Endothelial cell of umbilical vein (primary cell): Measurements from ENCODE around the gene PEX19. TPM values are rescaled to one million over a fixed set of nuclear protein-coding genes. Genes with fewer than 3 reads are reported as not detected.

ENCODE experiments used
- BruUV-seq: library from RNA; stranded (reverse); fragments of 400-500 nt; replicated peaks from 2 replicates; lab custom pipeline; 2021; lab: Mats Ljungman, UMichigan
- CTCF ChIA-PET: fragments of 300-600, 350-600 bp; sonication (Branson Sonifier 250); formaldehyde crosslinking; loops from one replicate; lab custom pipeline; 2021; ENCODE audit warnings: antibody characterized with exemption, inconsistent platforms; lab: Charles Lee
- POLR2A ChIA-PET: fragments of 300-600, 350-600 bp; sonication (Branson Sonifier 250); formaldehyde crosslinking; loops from one replicate; lab custom pipeline; 2021; ENCODE audit warnings: antibody characterized with exemption, inconsistent platforms; lab: Charles Lee
- DNase-seq: peaks from one replicate; pipeline ENCODE4 v3.0.0-alpha.2; 2011; ENCODE audit warnings: low read depth, low spot score
- FAIRE-seq: peaks from 2 replicates; lab custom pipeline; 2011; peaks lifted over from hg19 to GRCh38; lab: Jason Lieb, UNC
- H2AFZ ChIP-seq: 2 replicates; pipeline ENCODE4 v1.6.0; 2012; ENCODE audit warnings: low read depth, low read length, control low read depth, inconsistent platforms
- H3K27ac ChIP-seq: 2 replicates; pipeline ENCODE4 v1.5.1; 2011; ENCODE audit warnings: low read depth, mild to moderate bottlenecking, control low read depth, low read length, moderate library complexity; ENCODE audit not compliant: insufficient read depth
- H3K27me3 ChIP-seq, 2 experiments: 2 replicates each; pipeline versions ENCODE4 v1.6.0 to v1.6.1; 2011; ENCODE audit warnings: low read length in 2 of 2, mixed read lengths in 1 of 2; ENCODE audit not compliant: control insufficient read depth in 2 of 2, insufficient read depth in 2 of 2
- H3K36me3 ChIP-seq, 2 experiments: 2 replicates in 1 of 2; 3 replicates in 1 of 2; pipeline ENCODE4 v1.5.1; 2011; ENCODE audit warnings: low read length in 2 of 2, mild to moderate bottlenecking in 1 of 2, moderate library complexity in 1 of 2; ENCODE audit not compliant: control insufficient read depth in 2 of 2, insufficient read depth in 2 of 2; ENCODE audit errors: extremely low read depth in 1 of 2
- H3K4me1 ChIP-seq: 3 replicates; pipeline ENCODE4 v1.5.1; 2011; ENCODE audit warnings: mild to moderate bottlenecking, low read length; ENCODE audit not compliant: control insufficient read depth, insufficient read depth; ENCODE audit errors: extremely low read depth
- H3K4me2 ChIP-seq: 2 replicates; pipeline ENCODE4 v1.6.1; 2011; ENCODE audit warnings: low read length, control low read depth, mixed read lengths; ENCODE audit not compliant: insufficient read depth
- H3K4me3 ChIP-seq, 3 experiments: fragments of 200-600 bp in 1 of 3; sonication (generic), shearing (Covaris generic) in 1 of 3; replicated peaks in 1 of 3; 2 replicates each; pipeline ENCODE4 v1.5.1; 2011 to 2016; ENCODE audit warnings: control low read depth in 3 of 3, low read length in 3 of 3, mild to moderate bottlenecking in 2 of 3, inconsistent platforms in 1 of 3, low read depth in 1 of 3, moderate library complexity in 1 of 3; ENCODE audit not compliant: insufficient read depth in 1 of 3
- H3K79me2 ChIP-seq: 2 replicates; pipeline ENCODE4 v1.6.0; 2012; ENCODE audit warnings: low read length, inconsistent platforms; ENCODE audit not compliant: control insufficient read depth, insufficient read depth
- H3K9ac ChIP-seq: replicated peaks from 2 replicates; pipeline ENCODE3; 2011; ENCODE audit warnings: low read length, control low read depth; ENCODE audit not compliant: insufficient read depth; ENCODE audit errors: extremely low read depth
- H3K9me1 ChIP-seq: replicated peaks from 3 replicates; pipeline ENCODE4 v1.6.0; 2011; ENCODE audit warnings: mild to moderate bottlenecking, low read length; ENCODE audit not compliant: control insufficient read depth, insufficient read depth; ENCODE audit errors: extremely low read depth
- H3K9me3 ChIP-seq: replicated peaks from 2 replicates; pipeline ENCODE4 v1.5.1; 2012; ENCODE audit warnings: low read length, inconsistent platforms; ENCODE audit not compliant: control insufficient read depth, insufficient read depth
- H4K20me1 ChIP-seq: replicated peaks from 2 replicates; pipeline ENCODE3; 2011; ENCODE audit warnings: mild to moderate bottlenecking, low read length; ENCODE audit not compliant: control insufficient read depth, insufficient read depth; ENCODE audit errors: extremely low read depth
- EZH2 ChIP-seq: IDR thresholded peaks from 2 replicates; pipeline ENCODE4 v1.6.1; 2012; ENCODE audit warnings: borderline replicate concordance, low read depth, mild to moderate bottlenecking, moderate library complexity, low read length, inconsistent platforms; ENCODE audit not compliant: severe bottlenecking
- FOS ChIP-seq: IDR thresholded peaks from 2 replicates; pipeline ENCODE4 v1.6.1; 2011; ENCODE audit warnings: mild to moderate bottlenecking, low read length, moderate library complexity, borderline replicate concordance; ENCODE audit not compliant: insufficient read depth
- JUN ChIP-seq: IDR thresholded peaks from 2 replicates; pipeline ENCODE4 v1.6.1; 2011; ENCODE audit warnings: borderline replicate concordance, low read depth; ENCODE audit not compliant: insufficient read length, insufficient read depth
- POLR2AphosphoS5 ChIP-seq: IDR thresholded peaks from 2 replicates; pipeline ENCODE4 v1.6.1; 2012; ENCODE audit warnings: low read depth, mild to moderate bottlenecking, control low read depth, low read length, moderate library complexity; ENCODE audit not compliant: insufficient read depth
- dilution Hi-C: fragments of 300-500 bp; cut with MboI; formaldehyde crosslinking; loops from one replicate; pipeline ENCODE4 v1.15.0; 2019; ENCODE audit warnings: low sequenced_read_pairs; ENCODE audit not compliant: extremely low pct_ligation_motif_present
- intact Hi-C: fragments of 100-400 bp; cut with micrococcal nuclease; formaldehyde crosslinking; loops from one replicate; pipeline ENCODE4 v1.10.0; 2022
- polyA plus RNA-seq, 4 experiments: library from polyadenylated mRNA; depleted of rRNA in 3 of 4; stranded (reverse) in 3 of 4; unstranded in 1 of 4; fragments of >200 nt; gene quantifications; 2 replicates each; pipeline versions ENCODE4 v1.2.1 to v1.2.3, GENCODE V29; 2011 to 2012; ENCODE audit warnings: missing spikeins in 1 of 4
- total RNA-seq: library from RNA; stranded (reverse); gene quantifications from 2 replicates; pipeline ENCODE4 v1.2.3, GENCODE V29; 2021
- TF ChIP-seq, protein P1 (sequence below): IDR thresholded peaks from 2 replicates; pipeline ENCODE4 v1.6.1; 2011; ENCODE audit not compliant: insufficient read depth, insufficient read length
- TF ChIP-seq, protein P2 (sequence below), 2 donors: IDR thresholded peaks; 1 replicate in 1 of 2; 2 replicates in 1 of 2; pipeline ENCODE4 v1.5.1; 2011; ENCODE audit warnings: low read length in 2 of 2, mild to moderate bottlenecking in 2 of 2, moderate library complexity in 2 of 2, control low read depth in 1 of 2, inconsistent platforms in 1 of 2, low read depth in 1 of 2; ENCODE audit not compliant: insufficient read depth in 1 of 2; ENCODE audit errors: extremely low read depth in 1 of 2

PEX19 gene
- total and polyA plus RNA-seq, 2 donors (not counting 3 experiments of a cell fraction or from before 2014, with no cell fraction given) = 24.4 to 38.4 TPM

DNA sequence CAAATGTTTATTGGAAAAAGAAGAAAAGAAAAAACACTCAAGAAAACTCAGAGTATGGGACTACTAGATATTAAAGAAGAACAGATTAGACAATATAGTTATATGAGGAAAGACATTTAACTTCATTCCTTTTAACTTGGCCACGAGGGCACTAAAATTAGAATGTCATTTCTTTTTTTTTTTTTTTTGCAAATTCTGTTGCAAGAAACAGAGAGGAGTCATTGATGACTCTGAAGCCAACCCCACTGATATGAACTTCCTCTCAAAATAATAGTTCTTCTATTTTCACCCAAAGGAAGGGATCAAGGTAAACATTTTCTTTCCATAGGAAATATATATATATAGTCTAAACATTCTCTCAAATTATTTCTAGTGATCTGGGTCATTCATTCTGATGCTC lies 24.6 kb upstream of the PEX19 start:
- no peak overlapping the region for H3K27ac ChIP-seq
- no TSS peak for BruUV-seq
- TF ChIP-seq POLR2AphosphoS5 (no peak), JUN (no peak), FOS (no peak), EZH2 (no peak)
- TF ChIP-seq, protein P1, sequence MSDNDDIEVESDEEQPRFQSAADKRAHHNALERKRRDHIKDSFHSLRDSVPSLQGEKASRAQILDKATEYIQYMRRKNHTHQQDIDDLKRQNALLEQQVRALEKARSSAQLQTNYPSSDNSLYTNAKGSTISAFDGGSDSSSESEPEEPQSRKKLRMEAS = no peak
- TF ChIP-seq, protein P2, sequence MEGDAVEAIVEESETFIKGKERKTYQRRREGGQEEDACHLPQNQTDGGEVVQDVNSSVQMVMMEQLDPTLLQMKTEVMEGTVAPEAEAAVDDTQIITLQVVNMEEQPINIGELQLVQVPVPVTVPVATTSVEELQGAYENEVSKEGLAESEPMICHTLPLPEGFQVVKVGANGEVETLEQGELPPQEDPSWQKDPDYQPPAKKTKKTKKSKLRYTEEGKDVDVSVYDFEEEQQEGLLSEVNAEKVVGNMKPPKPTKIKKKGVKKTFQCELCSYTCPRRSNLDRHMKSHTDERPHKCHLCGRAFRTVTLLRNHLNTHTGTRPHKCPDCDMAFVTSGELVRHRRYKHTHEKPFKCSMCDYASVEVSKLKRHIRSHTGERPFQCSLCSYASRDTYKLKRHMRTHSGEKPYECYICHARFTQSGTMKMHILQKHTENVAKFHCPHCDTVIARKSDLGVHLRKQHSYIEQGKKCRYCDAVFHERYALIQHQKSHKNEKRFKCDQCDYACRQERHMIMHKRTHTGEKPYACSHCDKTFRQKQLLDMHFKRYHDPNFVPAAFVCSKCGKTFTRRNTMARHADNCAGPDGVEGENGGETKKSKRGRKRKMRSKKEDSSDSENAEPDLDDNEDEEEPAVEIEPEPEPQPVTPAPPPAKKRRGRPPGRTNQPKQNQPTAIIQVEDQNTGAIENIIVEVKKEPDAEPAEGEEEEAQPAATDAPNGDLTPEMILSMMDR (IDR thresholded peaks at IDR 0.05; ENCODE audit: extremely low read depth in 1 of 2, insufficient read depth in 1 of 2, low read depth in 1 of 2, low read length in 2 of 2) = no peak
- no peak overlapping the region for H3K4me2 ChIP-seq
- no peaks in the 10 kb centered on the region for H4K20me1 ChIP-seq
- ChIA-PET CTCF (interaction anchor here (0.8 kb wide), 1 partner anchor 14 kb away, joined by 3 read pairs; no protein-coding TSS in a partner anchor), POLR2A (no interaction called here)
- no peak for FAIRE-seq
- no peaks in the 10 kb centered on the region for H3K4me1 ChIP-seq
- no peaks in the 10 kb centered on the region for H3K9me1 ChIP-seq
- dilution Hi-C loops (no loop called here), intact Hi-C loops (loop anchor here (5.0 kb wide), 1 partner anchor 33 kb away; the partner anchor contains the start of genes COPA and NCSTN)
- H2AFZ ChIP-seq = no peak overlapping the region
- H3K9ac ChIP-seq = no peak overlapping the region
- no peak for DNase-seq
- H3K9me3 ChIP-seq = no peaks in the 10 kb centered on the region
- no peaks in the 10 kb centered on the region for H3K27me3 ChIP-seq
- no peak overlapping the region for H3K4me3 ChIP-seq
- peaks cover 2% of the 10 kb centered on the region for H3K79me2 ChIP-seq
- H3K36me3 ChIP-seq = peaks cover 50 to 54% of the 10 kb centered on the region in 2 experiments
